SK-N-SH (cell line): Measurements from ENCODE around the gene ZC3H8. TPM values are rescaled to one million over a fixed set of nuclear protein-coding genes. Genes with fewer than 3 reads are reported as not detected.

Experiments
- CTCF ChIA-PET: fragments of 300-600, 350-600 bp; formaldehyde crosslinking; extraction: SDS; loops from one replicate; lab custom pipeline; 2021; lab: Yijun Ruan, JAX
- POLR2A ChIA-PET: fragments of 350-600 bp; sonication (Branson Sonifier 250); formaldehyde crosslinking; extraction: SDS; loops from one replicate; lab custom pipeline; 2020; ENCODE audit warnings: antibody characterized with exemption, inconsistent platforms; lab: Yijun Ruan, JAX
- DNase-seq: peaks from one replicate; pipeline ENCODE4 v3.0.0; 2012
- H2AFZ ChIP-seq: fragments of 200-600 bp; sonication (generic); 2 replicates; pipeline ENCODE4 v1.8.1; 2016; ENCODE audit warnings: antibody characterized with exemption, mild to moderate bottlenecking, low read depth
- H3F3A ChIP-seq: fragments of 200-600 bp; sonication (generic); replicated peaks from 2 replicates; pipeline ENCODE3; 2016; ENCODE audit warnings: antibody characterized with exemption, mild to moderate bottlenecking; ENCODE audit not compliant: insufficient read depth
- H3K27ac ChIP-seq, 2 experiments: fragments of 200-500 bp in 1 of 2; fragments of 200-600 bp in 1 of 2; sonication (Bioruptor generic) in 1 of 2; sonication (generic), shearing (Covaris generic) in 1 of 2; 2 replicates each; pipeline versions ENCODE4 v1.5.1 to v1.6.1; 2014 to 2016; ENCODE audit warnings: low read depth in 2 of 2, inconsistent platforms in 1 of 2, low read length in 1 of 2, mild to moderate bottlenecking in 1 of 2, mixed read lengths in 1 of 2
- H3K27me3 ChIP-seq: fragments of 200-600 bp; sonication (generic), shearing (Covaris generic); 2 replicates; pipeline ENCODE4 v1.6.1; 2016; ENCODE audit warnings: mixed run types; ENCODE audit not compliant: insufficient read depth
- H3K36me3 ChIP-seq, 2 experiments: fragments of 200-500 bp in 1 of 2; fragments of 200-600 bp in 1 of 2; sonication (Bioruptor generic) in 1 of 2; sonication (generic) in 1 of 2; replicated peaks in 1 of 2; 2 replicates each; pipeline versions ENCODE3 to v1.5.1; 2014 to 2016; ENCODE audit warnings: low read length in 1 of 2, mild to moderate bottlenecking in 1 of 2; ENCODE audit not compliant: insufficient read depth in 2 of 2, control insufficient read depth in 1 of 2
- H3K4me1 ChIP-seq, 2 experiments: fragments of 200-500 bp in 1 of 2; fragments of 200-600 bp in 1 of 2; sonication (Bioruptor generic) in 1 of 2; sonication (generic), shearing (Covaris generic) in 1 of 2; 2 replicates each; pipeline versions ENCODE4 v1.5.1 to v1.6.1; 2014 to 2016; ENCODE audit warnings: low read depth in 1 of 2, low read length in 1 of 2, mixed run types in 1 of 2; ENCODE audit not compliant: insufficient read depth in 2 of 2, control insufficient read depth in 1 of 2
- H3K4me2 ChIP-seq: fragments of 200-600 bp; sonication (generic), shearing (Covaris generic); 2 replicates; pipeline ENCODE4 v1.6.1; 2017; ENCODE audit warnings: mixed run types
- H3K4me3 ChIP-seq, 2 experiments: fragments of 200-500 bp in 1 of 2; fragments of 200-600 bp in 1 of 2; sonication (Bioruptor generic) in 1 of 2; sonication (generic), shearing (Covaris generic) in 1 of 2; 2 replicates each; pipeline versions ENCODE4 v1.5.1 to v1.8.1; 2014 to 2016; ENCODE audit warnings: low read depth in 2 of 2, inconsistent platforms in 1 of 2, low read length in 1 of 2, mild to moderate bottlenecking in 1 of 2, mixed read lengths in 1 of 2, moderate library complexity in 1 of 2
- H3K79me2 ChIP-seq: fragments of 200-600 bp; sonication (generic); 2 replicates; pipeline ENCODE4 v1.8.1; 2017; ENCODE audit warnings: mild to moderate bottlenecking; ENCODE audit not compliant: insufficient read depth
- H3K9ac ChIP-seq: fragments of 200-600 bp; sonication (generic); 2 replicates; pipeline ENCODE4 v1.6.1; 2017; ENCODE audit warnings: mixed run types
- H3K9me2 ChIP-seq: fragments of 200-600 bp; sonication (generic); 2 replicates; pipeline ENCODE4 v1.6.1; 2017; ENCODE audit warnings: mixed run types
- H3K9me3 ChIP-seq: fragments of 200-600 bp; sonication (generic); 2 replicates; pipeline ENCODE4 v1.6.1; 2017; ENCODE audit warnings: mixed run types, mild to moderate bottlenecking, moderate library complexity
- H4K20me1 ChIP-seq: fragments of 200-600 bp; sonication (generic); 2 replicates; pipeline ENCODE4 v1.6.1; 2017; ENCODE audit warnings: mild to moderate bottlenecking, mixed run types; ENCODE audit not compliant: insufficient read depth
- CHD2 ChIP-seq: fragments of 150-350 bp; IDR thresholded peaks from 2 replicates; pipeline ENCODE4 v1.6.1; 2018; ENCODE audit warnings: low read length; ENCODE audit not compliant: partially characterized antibody
- ELF1 ChIP-seq: IDR thresholded peaks from 2 replicates; pipeline ENCODE4 v1.4.0; 2012
- EP300 ChIP-seq, 2 experiments: IDR thresholded peaks; 2 replicates each; pipeline versions ENCODE4 v1.4.0 to v1.6.1; 2012; ENCODE audit warnings: borderline replicate concordance in 1 of 2, low read depth in 1 of 2, low read length in 1 of 2
- EZH2phosphoT487 ChIP-seq: fragments of 200-600 bp; sonication (generic); IDR thresholded peaks from 2 replicates; pipeline ENCODE4 v1.6.1; 2017; ENCODE audit warnings: low read depth, mixed run types, mild to moderate bottlenecking, antibody characterized with exemption, moderate library complexity, borderline replicate concordance
- FOXM1 ChIP-seq: IDR thresholded peaks from 2 replicates; pipeline ENCODE4 v1.4.0; 2012; ENCODE audit warnings: low read depth, mild to moderate bottlenecking
- GABPA ChIP-seq: IDR thresholded peaks from 2 replicates; pipeline ENCODE4 v1.4.0; 2012; ENCODE audit warnings: low read depth, mild to moderate bottlenecking
- GATA2 ChIP-seq: sonication (generic); formaldehyde crosslinking; IDR thresholded peaks from 2 replicates; pipeline ENCODE4 v1.5.0; 2020; ENCODE audit warnings: mild to moderate bottlenecking, missing genetic modification reagents
- MAX ChIP-seq: IDR thresholded peaks from 2 replicates; pipeline ENCODE4 v1.4.0; 2012; ENCODE audit warnings: low read depth
- MEF2A ChIP-seq: IDR thresholded peaks from 2 replicates; pipeline ENCODE4 v1.4.0; 2012; ENCODE audit warnings: low read depth, borderline replicate concordance
- MXI1 ChIP-seq: IDR thresholded peaks from 2 replicates; pipeline ENCODE4 v1.6.1; 2012; ENCODE audit warnings: mild to moderate bottlenecking, low read depth, low read length, improper control_type of control experiment
- NRF1 ChIP-seq: IDR thresholded peaks from 2 replicates; pipeline ENCODE4 v1.6.1; 2012; ENCODE audit warnings: low read depth, mild to moderate bottlenecking, low read length
- POLR2AphosphoS5 ChIP-seq: IDR thresholded peaks from 2 replicates; pipeline ENCODE4 v1.6.1; 2012; ENCODE audit warnings: low read depth, low read length
- RAD21 ChIP-seq: IDR thresholded peaks from 2 replicates; pipeline ENCODE4 v1.6.1; 2012; ENCODE audit warnings: mild to moderate bottlenecking, low read length
- RCOR1 ChIP-seq: fragments of 150-350 bp; IDR thresholded peaks from 2 replicates; pipeline ENCODE4 v1.6.1; 2017; ENCODE audit warnings: antibody characterized with exemption, low read length
- SIN3A ChIP-seq: IDR thresholded peaks from 2 replicates; pipeline ENCODE4 v1.6.1; 2012; ENCODE audit warnings: low read depth, mild to moderate bottlenecking, low read length, moderate library complexity, borderline replicate concordance
- SMC3 ChIP-seq: IDR thresholded peaks from 2 replicates; pipeline ENCODE4 v1.6.1; 2012; ENCODE audit warnings: low read depth, low read length, improper control_type of control experiment
- TEAD4 ChIP-seq: IDR thresholded peaks from 2 replicates; pipeline ENCODE4 v1.4.0; 2012; ENCODE audit warnings: mild to moderate bottlenecking, borderline replicate concordance; ENCODE audit not compliant: insufficient read depth
- WGBS: methylation state at CpG from one replicate; pipeline ENCODE4 v1.1.6; 2017; ENCODE audit warnings: low lambda C conversion rate; 5-methylcytosine and 5-hydroxymethylcytosine counted together
- polyA plus RNA-seq, 3 experiments: library from polyadenylated mRNA; depleted of rRNA; stranded (reverse); fragments of >200 nt; gene quantifications; 2 replicates each; pipeline ENCODE4 v1.2.3, GENCODE V29; 2012
- TF ChIP-seq, protein P1 (sequence below): fragments of 150-350 bp; IDR thresholded peaks from 2 replicates; pipeline ENCODE4 v1.6.1; 2017; ENCODE audit warnings: antibody characterized with exemption, low read length, low read depth, borderline replicate concordance
- TF ChIP-seq, protein P2 (sequence below): IDR thresholded peaks from 2 replicates; pipeline ENCODE4; 2012

ZC3H8 gene
- polyA plus RNA-seq, 1 of the 3 experiments (the other 2 are of a cell fraction), result 3.3 TPM

DNA sequence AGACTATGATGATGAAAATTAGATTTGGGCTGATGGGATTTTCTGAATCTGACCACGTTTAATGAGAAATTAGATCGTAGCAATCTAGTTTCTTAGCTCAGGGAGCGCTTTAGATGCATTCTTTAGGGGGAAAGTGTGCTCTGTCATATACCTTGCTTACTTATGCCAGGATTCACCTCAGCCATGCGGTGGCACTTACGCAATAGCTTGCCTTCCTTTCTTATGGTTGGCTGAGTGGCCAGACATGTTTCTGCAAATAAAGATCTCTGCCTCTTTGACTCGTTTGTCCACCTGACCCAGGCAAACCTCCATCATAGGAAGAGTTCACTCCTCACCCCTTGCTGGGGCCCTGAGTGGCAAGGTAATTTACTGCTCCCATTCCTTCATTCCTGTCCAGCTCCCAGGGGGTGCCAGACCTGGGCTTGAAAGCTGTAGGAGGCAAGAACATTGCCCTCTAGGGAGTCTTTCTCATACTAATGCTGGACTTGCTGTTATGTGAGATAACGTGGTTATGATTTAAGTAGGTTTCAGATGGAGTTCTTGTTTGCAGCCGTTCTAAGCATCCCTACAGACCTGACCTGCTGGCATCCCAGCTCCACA lies 59.6 kb downstream of the ZC3H8 start:
- H4K20me1 ChIP-seq, result no peaks in the 10 kb centered on the region
- no peaks in the 10 kb centered on the region for H3F3A ChIP-seq
- CTCF ChIA-PET, result interaction anchor here (0.5 kb wide), 1 partner anchor 709 kb away, joined by 3 read pairs; no protein-coding TSS in a partner anchor
- H3K9me3 ChIP-seq, result no peaks in the 10 kb centered on the region
- 63% methylated on average over 8 of the region's 8 CpGs for WGBS
- peaks cover 0 to 2% of the 10 kb centered on the region in 2 experiments; a peak in 1 of 4 replicates for H3K4me1 ChIP-seq
- H3K79me2 ChIP-seq, result no peaks in the 10 kb centered on the region
- H2AFZ ChIP-seq, result no peak overlapping the region
- no peaks in the 10 kb centered on the region for H3K36me3 ChIP-seq
- TF ChIP-seq ELF1, result no peak
- TF ChIP-seq, protein P1, sequence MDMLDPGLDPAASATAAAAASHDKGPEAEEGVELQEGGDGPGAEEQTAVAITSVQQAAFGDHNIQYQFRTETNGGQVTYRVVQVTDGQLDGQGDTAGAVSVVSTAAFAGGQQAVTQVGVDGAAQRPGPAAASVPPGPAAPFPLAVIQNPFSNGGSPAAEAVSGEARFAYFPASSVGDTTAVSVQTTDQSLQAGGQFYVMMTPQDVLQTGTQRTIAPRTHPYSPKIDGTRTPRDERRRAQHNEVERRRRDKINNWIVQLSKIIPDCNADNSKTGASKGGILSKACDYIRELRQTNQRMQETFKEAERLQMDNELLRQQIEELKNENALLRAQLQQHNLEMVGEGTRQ, result no peak
- TF ChIP-seq SIN3A, result no peak
- TF ChIP-seq RAD21, result no peak
- no peak for TF ChIP-seq MEF2A
- no peak for TF ChIP-seq GATA2 (CRISPR knock-in tag)
- TF ChIP-seq MAX, result no peak
- TF ChIP-seq RCOR1, result no peak
- TF ChIP-seq GABPA, result no peak
- TF ChIP-seq FOXM1, result no peak
- no peak for TF ChIP-seq EP300 (IDR thresholded peaks at IDR 0.05; ENCODE audit: borderline replicate concordance in 1 of 2, low read depth in 1 of 2, low read length in 1 of 2)
- no peak for TF ChIP-seq TEAD4
- no peak for TF ChIP-seq NRF1
- no peak for TF ChIP-seq CHD2
- no peak for TF ChIP-seq MXI1
- no peak for TF ChIP-seq POLR2AphosphoS5
- TF ChIP-seq, protein P2, sequence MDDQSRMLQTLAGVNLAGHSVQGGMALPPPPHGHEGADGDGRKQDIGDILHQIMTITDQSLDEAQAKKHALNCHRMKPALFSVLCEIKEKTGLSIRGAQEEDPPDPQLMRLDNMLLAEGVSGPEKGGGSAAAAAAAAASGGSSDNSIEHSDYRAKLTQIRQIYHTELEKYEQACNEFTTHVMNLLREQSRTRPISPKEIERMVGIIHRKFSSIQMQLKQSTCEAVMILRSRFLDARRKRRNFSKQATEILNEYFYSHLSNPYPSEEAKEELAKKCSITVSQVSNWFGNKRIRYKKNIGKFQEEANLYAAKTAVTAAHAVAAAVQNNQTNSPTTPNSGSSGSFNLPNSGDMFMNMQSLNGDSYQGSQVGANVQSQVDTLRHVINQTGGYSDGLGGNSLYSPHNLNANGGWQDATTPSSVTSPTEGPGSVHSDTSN, result no peak
- no peak for TF ChIP-seq SMC3
- no peak for TF ChIP-seq EZH2phosphoT487
- TF ChIP-seq, all 33 proteins: peak for 0
- no peak overlapping the region for H3K4me2 ChIP-seq
- DNase-seq, result no peak
- no peaks in the 10 kb centered on the region for H3K9me2 ChIP-seq
- no peak overlapping the region for H3K27ac ChIP-seq
- H3K27me3 ChIP-seq, result no peaks in the 10 kb centered on the region
- H3K4me3 ChIP-seq, result no peak overlapping the region
- POLR2A ChIA-PET, result no interaction called here
- no peak overlapping the region for H3K9ac ChIP-seq
